Breast epithelium (tissue), 4 donors: ENCODE results near the gene GNAI1. TPM values are rescaled to one million over a fixed set of nuclear protein-coding genes. Genes with fewer than 3 reads are reported as not detected.

Source experiments
- DNase-seq, 2 donors: peaks; one replicate each; pipeline ENCODE4 v3.0.0-alpha.2; 2019; ENCODE audit warnings: low spot score in 2 of 2
- H3K27ac ChIP-seq, 2 donors: fragments of 200-600 bp; sonication (generic) in 1 of 2; one replicate each; pipeline ENCODE4 v1.5.1; 2016 to 2019; ENCODE audit warnings: mild to moderate bottlenecking in 1 of 2
- H3K27me3 ChIP-seq, 2 donors: fragments of 200-600 bp; sonication (generic) in 1 of 2; one replicate each; pipeline versions ENCODE4 v1.5.1 to v1.6.0; 2017 to 2019; ENCODE audit warnings: control low read depth in 1 of 2, mild to moderate bottlenecking in 1 of 2
- H3K36me3 ChIP-seq: fragments of 200-600 bp; one replicate; pipeline ENCODE4 v1.5.1; 2019
- H3K4me1 ChIP-seq, 2 donors: fragments of 200-600 bp; sonication (generic); one replicate each; pipeline ENCODE4 v1.5.1; 2016 to 2019; ENCODE audit warnings: control low read depth in 1 of 2
- H3K4me3 ChIP-seq, 3 donors: fragments of 200-600 bp; sonication (generic); 1 replicate in 2 of 3; 2 replicates in 1 of 3; pipeline ENCODE4 v1.5.1; 2016 to 2019; ENCODE audit warnings: mild to moderate bottlenecking in 3 of 3, moderate library complexity in 2 of 3
- H3K9me3 ChIP-seq, 2 donors: fragments of 200-600 bp; sonication (generic) in 1 of 2; one replicate each; pipeline ENCODE4 v1.5.1; 2016 to 2019; ENCODE audit warnings: control low read depth in 1 of 2
- POLR2A ChIP-seq: fragments of 450-650 bp; IDR thresholded peaks from one replicate; pipeline ENCODE4 v1.6.1; 2016; ENCODE audit warnings: antibody characterized with exemption, mild to moderate bottlenecking, moderate library complexity
- POLR2AphosphoS5 ChIP-seq, 3 donors: sonication (generic); formaldehyde crosslinking; IDR thresholded peaks; one replicate each; pipeline ENCODE4 v1.6.1; 2017; ENCODE audit warnings: antibody characterized with exemption in 3 of 3
- intact Hi-C: fragments of 100-400 bp; cut with DNase I; formaldehyde crosslinking; loops from one replicate; pipeline ENCODE4 v1.15.1; 2023; ENCODE audit warnings: low total_unique reads
- total RNA-seq, 3 donors: library from RNA; depleted of rRNA; stranded (reverse); fragments of >200 nt; gene quantifications; one replicate each; pipeline ENCODE4 v1.1.0, GENCODE V29; 2016
- TF ChIP-seq, protein P1 (sequence below), 3 donors: fragments of 450-650 bp; IDR thresholded peaks; one replicate each; pipeline ENCODE4 v1.5.1; 2016 to 2017; ENCODE audit warnings: antibody characterized with exemption in 3 of 3, mild to moderate bottlenecking in 3 of 3, moderate library complexity in 3 of 3

Gene GNAI1
- total RNA-seq, 3 donors from 2014 or later, result 25.6 to 75.2 (median 27.5) TPM

DNA sequence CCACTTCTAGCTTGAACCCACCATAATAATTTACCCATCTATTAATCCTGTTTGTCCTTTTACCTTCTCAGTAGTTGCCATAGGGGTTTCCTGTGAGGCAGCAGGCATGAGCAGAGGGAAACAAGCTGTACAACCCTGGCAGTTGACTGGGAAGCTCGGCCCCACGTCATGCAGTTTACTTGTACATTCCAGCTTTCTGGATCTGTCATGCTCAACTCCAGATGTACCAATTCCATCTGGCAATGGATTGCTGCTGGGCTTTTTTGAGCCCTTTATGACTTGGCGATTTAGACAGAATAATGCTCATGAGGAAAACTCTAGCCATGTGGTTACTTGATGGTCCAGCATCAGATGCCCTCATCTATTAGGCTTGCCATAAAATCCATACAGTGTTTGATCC is 112.5 kb downstream of the GNAI1 start:
- Histone ChIP-seq H3K4me1 (no peaks in the 10 kb centered on the region), H3K4me3 (no peak overlapping the region), H3K9me3 (no peaks in the 10 kb centered on the region), H3K36me3 (no peaks in the 10 kb centered on the region), H3K27me3 (no peaks in the 10 kb centered on the region), H3K27ac (no peak overlapping the region)
- intact Hi-C loops, result loop anchor here (5.0 kb wide), 1 partner anchor 455 kb away; no protein-coding TSS in a partner anchor
- DNase-seq, result no peak
- no peak for TF ChIP-seq POLR2A
- TF ChIP-seq POLR2AphosphoS5 (IDR thresholded peaks at IDR 0.05), result no peak

- Histone ChIP-seq H3K9me3 (no peaks in the 10 kb centered on the region), H3K36me3 (no peaks in the 10 kb centered on the region), H3K27ac (no peak overlapping the region), H3K27me3 (no peaks in the 10 kb centered on the region), H3K4me1 (no peaks in the 10 kb centered on the region), H3K4me3 (no peak overlapping the region)
- TF ChIP-seq, protein P1, sequence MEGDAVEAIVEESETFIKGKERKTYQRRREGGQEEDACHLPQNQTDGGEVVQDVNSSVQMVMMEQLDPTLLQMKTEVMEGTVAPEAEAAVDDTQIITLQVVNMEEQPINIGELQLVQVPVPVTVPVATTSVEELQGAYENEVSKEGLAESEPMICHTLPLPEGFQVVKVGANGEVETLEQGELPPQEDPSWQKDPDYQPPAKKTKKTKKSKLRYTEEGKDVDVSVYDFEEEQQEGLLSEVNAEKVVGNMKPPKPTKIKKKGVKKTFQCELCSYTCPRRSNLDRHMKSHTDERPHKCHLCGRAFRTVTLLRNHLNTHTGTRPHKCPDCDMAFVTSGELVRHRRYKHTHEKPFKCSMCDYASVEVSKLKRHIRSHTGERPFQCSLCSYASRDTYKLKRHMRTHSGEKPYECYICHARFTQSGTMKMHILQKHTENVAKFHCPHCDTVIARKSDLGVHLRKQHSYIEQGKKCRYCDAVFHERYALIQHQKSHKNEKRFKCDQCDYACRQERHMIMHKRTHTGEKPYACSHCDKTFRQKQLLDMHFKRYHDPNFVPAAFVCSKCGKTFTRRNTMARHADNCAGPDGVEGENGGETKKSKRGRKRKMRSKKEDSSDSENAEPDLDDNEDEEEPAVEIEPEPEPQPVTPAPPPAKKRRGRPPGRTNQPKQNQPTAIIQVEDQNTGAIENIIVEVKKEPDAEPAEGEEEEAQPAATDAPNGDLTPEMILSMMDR (IDR thresholded peaks at IDR 0.05), result no peak
- no peak for TF ChIP-seq POLR2A
- TF ChIP-seq POLR2AphosphoS5 (IDR thresholded peaks at IDR 0.05), result no peak
- intact Hi-C loops, result loop anchor here (5.0 kb wide), 1 partner anchor 456 kb away; no protein-coding TSS in a partner anchor
- no peak for DNase-seq
These were observed 113.3 kb downstream of the GNAI1 start for GRCh38 chr7:80247891-80248290.

- no peaks in the 10 kb centered on the region for H3K9me3 ChIP-seq
- intact Hi-C loops, result loop anchor here (5.0 kb wide), 1 partner anchor 457 kb away; no protein-coding TSS in a partner anchor
- TF ChIP-seq, protein P1 (IDR thresholded peaks at IDR 0.05), result no peak
- TF ChIP-seq POLR2A (no peak), POLR2AphosphoS5 (IDR thresholded peaks at IDR 0.05) (no peak)
- no peaks in the 10 kb centered on the region for H3K27me3 ChIP-seq
- no peak overlapping the region for H3K27ac ChIP-seq
- no peaks in the 10 kb centered on the region for H3K36me3 ChIP-seq
- no peak for DNase-seq
- H3K4me1 ChIP-seq, result no peaks in the 10 kb centered on the region
- no peak overlapping the region for H3K4me3 ChIP-seq
These were observed 114.6 kb downstream of the GNAI1 start for GRCh38 chr7:80249184-80249583.

DNA sequence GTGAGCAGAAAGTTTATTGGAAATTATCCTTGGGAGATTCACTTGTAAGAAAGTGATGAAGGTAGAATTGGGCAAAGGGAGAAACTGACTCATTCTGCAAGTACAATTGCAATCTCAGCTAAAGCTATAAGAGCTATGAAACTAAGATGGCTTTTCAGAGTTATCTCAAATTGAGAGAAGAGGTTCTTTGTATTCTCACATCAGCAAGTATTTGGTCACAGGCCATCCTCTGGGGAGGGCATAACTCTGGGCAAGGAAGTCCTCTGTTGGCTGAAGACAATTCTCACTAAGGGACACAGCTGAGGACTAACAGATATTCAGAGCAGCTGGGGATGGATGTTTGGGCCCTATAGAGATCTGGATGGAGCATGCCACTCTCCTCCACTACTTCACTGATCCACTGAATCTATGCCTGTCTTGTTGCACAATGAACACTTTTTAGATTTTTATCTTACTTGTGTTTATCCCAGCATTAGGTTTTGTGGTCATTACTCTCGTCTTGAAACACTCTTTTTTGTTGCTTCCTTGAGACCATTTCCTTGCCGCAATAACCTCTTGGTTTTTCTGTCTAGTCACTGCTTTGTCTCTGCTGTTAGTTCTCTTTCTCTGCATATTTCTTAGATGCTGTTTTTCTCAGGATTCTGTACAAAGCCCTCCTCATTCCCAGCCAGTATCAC is 115.1 kb downstream of the GNAI1 start:
- no peaks in the 10 kb centered on the region for H3K9me3 ChIP-seq
- no peaks in the 10 kb centered on the region for H3K4me1 ChIP-seq
- intact Hi-C loops, result loop anchor here (5.0 kb wide), 1 partner anchor 457 kb away; no protein-coding TSS in a partner anchor
- no peaks in the 10 kb centered on the region for H3K36me3 ChIP-seq
- H3K27me3 ChIP-seq, result no peaks in the 10 kb centered on the region
- DNase-seq, result no peak
- H3K27ac ChIP-seq, result no peak overlapping the region
- TF ChIP-seq POLR2A (no peak), POLR2AphosphoS5 (IDR thresholded peaks at IDR 0.05) (no peak)
- TF ChIP-seq, protein P1 (IDR thresholded peaks at IDR 0.05), result no peak
- H3K4me3 ChIP-seq, result no peak overlapping the region

GRCh38 chr7:80253237-80253636 is 118.6 kb downstream of the GNAI1 start:
- TF ChIP-seq POLR2A (no peak), POLR2AphosphoS5 (IDR thresholded peaks at IDR 0.05) (no peak)
- TF ChIP-seq, protein P1 (IDR thresholded peaks at IDR 0.05), result no peak
- Histone ChIP-seq H3K36me3 (no peaks in the 10 kb centered on the region), H3K4me3 (no peak overlapping the region), H3K9me3 (no peaks in the 10 kb centered on the region), H3K4me1 (no peaks in the 10 kb centered on the region), H3K27me3 (no peaks in the 10 kb centered on the region), H3K27ac (no peak overlapping the region)
- intact Hi-C loops, result no loop called here
- DNase-seq, result no peak
